Measurements from ENCODE around the gene RHOXF2. TPM values are rescaled to one million over a fixed set of nuclear protein-coding genes. Genes with fewer than 3 reads are reported as not detected.
"Not testable (repeated sequence)": the region's sequence is repeated elsewhere in the genome, so short reads cannot be mapped to it uniquely, and the experiment has no call there.

The RHOXF2 gene, protein sequence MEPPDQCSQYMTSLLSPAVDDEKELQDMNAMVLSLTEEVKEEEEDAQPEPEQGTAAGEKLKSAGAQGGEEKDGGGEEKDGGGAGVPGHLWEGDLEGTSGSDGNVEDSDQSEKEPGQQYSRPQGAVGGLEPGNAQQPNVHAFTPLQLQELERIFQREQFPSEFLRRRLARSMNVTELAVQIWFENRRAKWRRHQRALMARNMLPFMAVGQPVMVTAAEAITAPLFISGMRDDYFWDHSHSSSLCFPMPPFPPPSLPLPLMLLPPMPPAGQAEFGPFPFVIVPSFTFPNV
- total RNA-seq (2014; rRNA removed; shearing (Covaris generic)), result not detected in 2 replicates

DNA sequence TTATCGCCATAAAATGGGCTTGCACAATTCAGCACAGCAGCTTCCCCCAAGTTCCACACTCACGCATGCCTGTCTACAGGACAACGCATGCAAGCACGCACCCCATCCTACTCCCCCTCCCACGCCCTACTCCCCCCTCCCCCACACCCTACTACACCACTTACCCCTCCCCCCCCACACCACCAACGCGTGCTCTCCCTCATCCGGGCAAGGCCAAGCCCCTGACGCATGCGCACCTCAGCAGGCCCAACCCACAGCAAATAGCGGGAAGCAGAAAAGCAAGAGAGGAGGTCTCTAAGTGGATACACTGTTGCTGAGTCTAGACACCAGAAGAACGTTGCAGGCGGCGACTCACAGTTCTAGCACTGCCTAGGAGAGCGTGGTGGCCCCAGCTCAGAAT is at the start of gene RHOXF2:
TSS of gene RHOXF2 (plus strand) at position 301 of the 400 bp plus-strand sequence. CDS start 138 bp downstream, outside the sequence.
- not testable (repeated sequence) for DNase-seq (ENCODE audit: low read depth in 1 of 2, low spot score in 2 of 2)

DNA sequence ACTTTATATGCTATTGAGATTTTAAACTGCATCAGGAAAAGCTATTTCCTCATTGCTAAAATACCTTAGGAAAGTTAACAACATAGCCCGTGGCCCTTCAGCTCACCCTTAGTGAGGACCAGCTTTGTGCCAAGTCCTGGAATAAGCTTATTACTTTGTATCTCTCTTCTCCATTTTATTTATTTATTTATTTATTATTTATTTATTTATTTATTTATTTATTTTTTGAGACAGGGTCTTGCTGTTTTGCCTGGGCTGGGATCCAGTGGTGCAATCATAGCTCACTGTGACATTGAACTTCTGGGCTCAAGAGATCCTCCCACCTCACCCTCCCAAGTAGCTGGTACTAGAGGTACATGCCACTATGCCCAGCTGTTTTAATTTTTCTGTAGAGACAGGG is 49.0 kb upstream of the RHOXF2 start:
- no peak overlapping the region for H3K27ac ChIP-seq
- H3K4me1 ChIP-seq (replicated peaks), result no peaks in the 10 kb centered on the region
- H3K4me3 ChIP-seq, result no peak overlapping the region
- H3K36me3 ChIP-seq, result no peaks in the 10 kb centered on the region
- no peaks in the 10 kb centered on the region for H3K27me3 ChIP-seq (replicated peaks)
- no peaks in the 10 kb centered on the region for H3K9me3 ChIP-seq (replicated peaks)
- no peak for DNase-seq (ENCODE audit: low read depth in 1 of 2, low spot score in 2 of 2)

More for the DNA sequence above, at the start of gene RHOXF2:
- H3K9me3 ChIP-seq (replicated peaks); H3K36me3 ChIP-seq; H3K4me3 ChIP-seq; H3K27ac ChIP-seq; H3K27me3 ChIP-seq (replicated peaks); H3K4me1 ChIP-seq (replicated peaks): not testable (repeated sequence)

DNA sequence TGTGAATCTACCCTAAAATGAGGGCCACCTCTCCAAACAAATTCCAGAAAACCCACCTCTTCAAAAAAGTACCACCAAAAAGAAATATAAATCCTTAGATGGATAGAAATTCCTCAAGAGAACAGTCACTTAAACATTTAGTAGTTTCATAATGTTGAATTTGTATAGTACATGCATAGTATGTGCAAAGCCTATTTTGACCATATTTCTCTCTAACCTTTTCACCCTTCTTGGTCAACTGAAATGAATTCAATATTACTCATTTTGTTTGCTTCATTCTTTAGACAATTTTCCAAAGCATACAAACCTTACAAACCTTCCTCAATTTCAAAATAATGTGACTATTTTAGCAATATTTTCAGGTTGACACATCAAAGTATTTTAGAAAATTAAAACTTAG is 46.8 kb upstream of the RHOXF2 start:
- no peaks in the 10 kb centered on the region for H3K4me1 ChIP-seq (replicated peaks)
- H3K36me3 ChIP-seq, result no peaks in the 10 kb centered on the region
- DNase-seq (ENCODE audit: low read depth in 1 of 2, low spot score in 2 of 2), result no peak
- no peaks in the 10 kb centered on the region for H3K9me3 ChIP-seq (replicated peaks)
- H3K27ac ChIP-seq, result no peak overlapping the region
- H3K4me3 ChIP-seq, result no peak overlapping the region
- no peaks in the 10 kb centered on the region for H3K27me3 ChIP-seq (replicated peaks)

DNA sequence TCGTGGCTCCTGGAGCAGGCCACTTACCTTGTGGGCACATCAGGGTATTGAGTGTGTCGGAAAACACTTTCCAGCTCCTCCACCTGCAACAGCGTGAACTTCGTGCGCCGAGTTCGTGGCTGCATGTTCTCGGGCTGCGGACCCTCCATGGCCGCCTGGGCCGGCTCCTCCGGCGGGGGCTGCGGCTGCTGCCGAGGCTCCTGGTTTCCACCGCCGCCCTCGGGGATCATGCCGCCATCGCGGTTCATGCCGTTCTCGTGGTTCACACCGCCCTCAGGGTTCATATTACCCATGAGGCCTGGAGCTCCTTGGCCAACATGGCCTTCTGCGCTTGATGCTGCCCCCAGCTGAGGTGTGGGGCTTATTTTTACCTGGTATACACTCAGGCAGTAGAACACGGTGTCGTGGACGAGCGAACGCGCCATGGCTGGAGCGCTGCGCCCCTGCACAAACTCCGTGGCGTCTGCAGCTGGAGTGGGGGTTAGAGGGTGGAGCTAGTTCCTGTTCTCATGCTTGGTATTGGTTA is 42.9 kb upstream of the RHOXF2 start, which contains the start of gene RHOXF1:
TSS of gene RHOXF1 (minus strand) at position 476 of the 526 bp plus-strand sequence. CDS start at position 425, 51 bp downstream.
- DNase-seq (ENCODE audit: low read depth in 1 of 2, low spot score in 2 of 2), result no peak
- no peak within 1 kb of the TSS for H3K4me3 ChIP-seq
- H3K27me3 ChIP-seq (replicated peaks), result no peaks in the 10 kb centered on the region
- H3K36me3 ChIP-seq, result no peaks in the 10 kb centered on the region
- no peak within 1 kb of the TSS for H3K27ac ChIP-seq
- peaks cover 9% of the 10 kb centered on the region for H3K4me1 ChIP-seq (replicated peaks)
- H3K9me3 ChIP-seq (replicated peaks), result no peaks in the 10 kb centered on the region

DNA sequence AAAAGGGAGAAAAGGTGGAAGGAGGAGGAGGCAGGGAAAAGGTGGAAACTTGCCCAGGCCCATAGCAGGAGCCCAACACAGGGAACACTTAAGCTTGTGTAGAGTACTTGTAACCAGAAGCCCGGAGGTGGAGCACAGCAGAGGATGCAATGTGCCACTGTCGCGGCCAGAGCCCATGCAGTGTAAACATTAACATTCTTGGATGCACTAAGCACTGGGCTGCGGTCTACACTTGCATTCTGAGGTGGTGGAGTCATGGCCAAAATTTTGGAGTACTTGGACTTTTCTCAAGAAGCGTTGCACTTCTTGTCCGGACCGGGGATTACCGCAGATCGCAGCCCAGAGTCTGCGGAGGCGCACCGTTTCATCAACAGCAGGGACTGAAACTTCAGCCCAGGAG is 38.2 kb upstream of the RHOXF2 start:
- H3K4me1 ChIP-seq (replicated peaks), result peaks cover 26% of the 10 kb centered on the region
- H3K27ac ChIP-seq, result peak overlapping the region; percentile 80
- no peaks in the 10 kb centered on the region for H3K27me3 ChIP-seq (replicated peaks)
- H3K4me3 ChIP-seq, result peak overlapping the region; percentile 37
- no peaks in the 10 kb centered on the region for H3K9me3 ChIP-seq (replicated peaks)
- peak; percentile 72 to 85 for DNase-seq (ENCODE audit: low read depth in 1 of 2, low spot score in 2 of 2)
- H3K36me3 ChIP-seq, result no peaks in the 10 kb centered on the region

GRCh38 chrX:120125444-120125843 is 33.0 kb upstream of the RHOXF2 start:
- DNase-seq (ENCODE audit: low read depth in 1 of 2, low spot score in 2 of 2), result peak in 1 of 2 experiments; percentile 3
- Histone ChIP-seq H3K4me3 (no peak overlapping the region), H3K9me3 (replicated peaks) (no peaks in the 10 kb centered on the region), H3K4me1 (replicated peaks) (peaks cover 27% of the 10 kb centered on the region), H3K36me3 (no peaks in the 10 kb centered on the region), H3K27me3 (replicated peaks) (no peaks in the 10 kb centered on the region), H3K27ac (no peak overlapping the region)

- not testable (repeated sequence) for H3K27me3 ChIP-seq (replicated peaks); H3K9me3 ChIP-seq (replicated peaks); DNase-seq (ENCODE audit: low read depth in 1 of 2, low spot score in 2 of 2); H3K27ac ChIP-seq; H3K36me3 ChIP-seq; H3K4me3 ChIP-seq
- H3K4me1 ChIP-seq (replicated peaks), result peaks cover 16% of the 10 kb centered on the region; the same call in 1 of the 2 replicates
Observed at GRCh38 chrX:120128306-120128846, 30.0 kb upstream of the RHOXF2 start.

DNA sequence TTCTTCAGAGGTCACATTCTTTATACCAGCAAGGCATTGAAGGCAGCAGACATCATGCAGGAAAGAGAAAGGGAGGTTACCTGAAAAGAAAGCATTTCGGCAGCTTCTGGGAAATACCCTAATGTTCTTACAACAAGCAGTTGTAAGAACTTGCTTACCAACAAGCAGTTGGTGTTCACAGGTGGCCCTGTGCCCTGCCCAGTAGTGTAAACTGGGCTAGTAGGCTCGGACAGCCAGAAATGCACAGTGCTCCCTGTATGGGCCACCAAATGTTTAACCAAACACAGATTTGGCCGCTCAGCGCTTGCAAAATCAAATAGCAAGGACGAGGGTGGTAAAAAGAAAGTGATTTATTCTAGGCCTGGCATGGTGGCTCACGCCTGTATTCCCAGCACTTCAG is 22.3 kb upstream of the RHOXF2 start:
- Histone ChIP-seq H3K27ac (no peak overlapping the region), H3K9me3 (replicated peaks) (no peaks in the 10 kb centered on the region), H3K36me3 (no peaks in the 10 kb centered on the region), H3K4me3 (no peak overlapping the region), H3K4me1 (replicated peaks) (peaks cover 6% of the 10 kb centered on the region; the same call in 1 of the 2 replicates), H3K27me3 (replicated peaks) (no peaks in the 10 kb centered on the region)
- no peak for DNase-seq (ENCODE audit: low read depth in 1 of 2, low spot score in 2 of 2)

- Histone ChIP-seq H3K27me3 (replicated peaks) (no peaks in the 10 kb centered on the region), H3K27ac (no peak overlapping the region), H3K9me3 (replicated peaks) (no peaks in the 10 kb centered on the region), H3K36me3 (no peaks in the 10 kb centered on the region), H3K4me1 (replicated peaks) (peaks cover 6% of the 10 kb centered on the region; the same call in 1 of the 2 replicates), H3K4me3 (no peak overlapping the region)
- peak in 1 of 2 experiments; percentile 2 for DNase-seq (ENCODE audit: low read depth in 1 of 2, low spot score in 2 of 2)
Observed at GRCh38 chrX:120136840-120137239, 21.6 kb upstream of the RHOXF2 start.

DNA sequence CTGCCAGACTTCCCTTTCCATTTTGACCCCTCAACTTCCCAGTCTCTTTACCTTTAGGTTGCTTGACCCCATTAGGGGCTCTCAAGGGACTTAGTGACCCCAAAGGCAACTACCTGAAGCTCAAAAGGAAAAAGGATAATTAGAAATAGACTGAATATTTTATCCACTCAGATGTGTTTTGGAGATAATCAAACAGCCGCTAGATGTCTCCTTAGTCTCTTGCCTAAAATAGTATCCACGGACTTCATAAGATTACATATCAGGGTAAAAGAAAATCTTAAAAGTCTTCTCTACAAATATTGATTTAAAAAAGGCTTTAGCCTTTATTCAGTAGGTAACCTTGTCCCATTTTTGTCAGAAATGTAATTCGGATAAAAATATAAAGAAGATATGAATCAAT is 21.0 kb upstream of the RHOXF2 start:
- no peak overlapping the region for H3K4me3 ChIP-seq

GRCh38 chrX:120140293-120140981 is 18.0 kb upstream of the RHOXF2 start:
- no peak for DNase-seq (ENCODE audit: low read depth in 1 of 2, low spot score in 2 of 2)
- Histone ChIP-seq H3K4me1 (replicated peaks) (peaks cover 21% of the 10 kb centered on the region), H3K27me3 (replicated peaks) (no peaks in the 10 kb centered on the region), H3K27ac (no peak overlapping the region), H3K4me3 (no peak overlapping the region), H3K9me3 (replicated peaks) (no peaks in the 10 kb centered on the region), H3K36me3 (no peaks in the 10 kb centered on the region)

More for the DNA sequence above, 21.0 kb upstream of the RHOXF2 start:
- Histone ChIP-seq H3K36me3 (no peaks in the 10 kb centered on the region), H3K27me3 (replicated peaks) (no peaks in the 10 kb centered on the region), H3K9me3 (replicated peaks) (no peaks in the 10 kb centered on the region), H3K27ac (no peak overlapping the region), H3K4me1 (replicated peaks) (peaks cover 6% of the 10 kb centered on the region; the same call in 1 of the 2 replicates)
- no peak for DNase-seq (ENCODE audit: low read depth in 1 of 2, low spot score in 2 of 2)

GRCh38 chrX:120144178-120144844 is 14.1 kb upstream of the RHOXF2 start:
- DNase-seq (ENCODE audit: low read depth in 1 of 2, low spot score in 2 of 2), result peak; percentile 65 to 75
- Histone ChIP-seq H3K9me3 (replicated peaks) (no peaks in the 10 kb centered on the region), H3K27me3 (replicated peaks) (no peaks in the 10 kb centered on the region), H3K36me3 (no peaks in the 10 kb centered on the region), H3K27ac (peak overlapping the region; percentile 98), H3K4me1 (replicated peaks) (peaks cover 15% of the 10 kb centered on the region), H3K4me3 (peak overlapping the region; percentile 33)

GRCh38 chrX:120145295-120145925 is 13.0 kb upstream of the RHOXF2 start:
- Histone ChIP-seq H3K4me3 (no peak overlapping the region), H3K27me3 (replicated peaks) (no peaks in the 10 kb centered on the region), H3K9me3 (replicated peaks) (no peaks in the 10 kb centered on the region), H3K36me3 (no peaks in the 10 kb centered on the region), H3K27ac (no peak overlapping the region), H3K4me1 (replicated peaks) (peaks cover 15% of the 10 kb centered on the region)
- no peak for DNase-seq (ENCODE audit: low read depth in 1 of 2, low spot score in 2 of 2)
